Epidermal melanocyte (primary cell): ENCODE results near the gene PIGL.
"Not testable (repeated sequence)": the region's sequence is repeated elsewhere in the genome, so short reads cannot be mapped to it uniquely, and the experiment has no call there.

ENCODE experiments used
- DNase-seq: peaks from one replicate; pipeline ENCODE4 v3.0.0; 2011; ENCODE audit warnings: low spot score; ENCODE audit not compliant: insufficient read length

The PIGL gene

DNA sequence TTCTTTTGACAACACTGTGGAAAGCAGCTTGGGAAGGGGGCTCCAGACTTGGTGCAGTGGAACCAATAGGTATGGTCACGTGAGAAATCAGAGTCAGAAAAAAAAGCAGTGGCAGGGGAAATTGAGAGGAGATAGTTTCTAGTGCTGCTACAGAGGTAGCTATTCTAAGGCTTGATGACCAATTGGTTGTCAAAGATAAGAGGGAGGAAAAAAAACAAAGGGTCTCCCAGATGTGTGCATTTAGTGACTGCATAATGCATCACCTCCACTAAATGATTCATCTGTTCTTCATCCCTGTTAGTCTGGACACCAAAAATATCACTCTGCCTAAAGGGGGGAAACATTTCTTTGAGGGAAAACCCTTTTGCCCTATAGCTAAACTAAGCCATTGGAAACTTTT is 56.5 kb downstream of the PIGL start:
- no peak for DNase-seq

DNA sequence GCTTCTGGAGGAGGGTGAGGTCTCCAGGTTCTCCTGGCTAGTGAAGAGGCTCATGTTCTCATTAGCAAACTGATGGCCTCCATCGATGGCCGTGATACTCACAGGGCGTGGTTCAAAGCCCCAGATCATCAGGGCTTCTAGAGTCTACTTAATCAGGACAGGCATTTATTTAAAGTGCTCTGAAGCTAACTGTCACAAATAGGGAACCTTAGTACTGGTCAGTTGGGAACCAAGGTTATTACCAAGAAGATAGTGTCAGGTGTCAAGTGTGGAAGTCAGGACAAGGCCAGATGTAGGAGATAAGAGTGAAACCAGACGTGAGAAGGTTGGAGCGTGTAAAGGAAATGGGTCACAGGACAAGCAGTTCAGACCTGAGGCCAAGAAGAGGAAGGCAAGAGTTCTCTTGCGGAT is 56.9 kb downstream of the PIGL start:
- DNase-seq: no peak

DNA sequence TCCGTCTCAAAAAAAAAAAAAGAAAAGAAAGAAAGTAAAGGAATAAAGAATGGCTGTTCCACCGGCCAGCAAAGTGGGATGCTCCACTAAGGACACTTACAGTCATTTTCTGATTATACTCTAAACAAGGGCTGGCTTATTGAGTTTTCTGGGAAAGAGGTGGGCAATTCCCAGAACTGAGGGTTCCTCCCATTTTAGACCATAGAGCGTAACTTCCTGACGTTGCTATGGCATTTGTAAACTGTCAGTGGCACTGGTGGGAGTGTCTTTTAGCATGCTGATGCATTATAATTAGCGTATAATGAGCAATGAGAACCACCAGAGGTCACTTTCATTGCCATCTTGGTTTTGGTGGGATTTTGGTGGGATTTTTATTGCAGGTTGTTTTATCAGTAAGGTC is 58.0 kb downstream of the PIGL start:
- DNase-seq: no peak

GRCh38 chr17:16277163-16277562 is 60.2 kb downstream of the PIGL start:
- DNase-seq: no peak

- DNase-seq: no peak
Observed at GRCh38 chr17:16281351-16281750, 64.3 kb downstream of the PIGL start.

DNA sequence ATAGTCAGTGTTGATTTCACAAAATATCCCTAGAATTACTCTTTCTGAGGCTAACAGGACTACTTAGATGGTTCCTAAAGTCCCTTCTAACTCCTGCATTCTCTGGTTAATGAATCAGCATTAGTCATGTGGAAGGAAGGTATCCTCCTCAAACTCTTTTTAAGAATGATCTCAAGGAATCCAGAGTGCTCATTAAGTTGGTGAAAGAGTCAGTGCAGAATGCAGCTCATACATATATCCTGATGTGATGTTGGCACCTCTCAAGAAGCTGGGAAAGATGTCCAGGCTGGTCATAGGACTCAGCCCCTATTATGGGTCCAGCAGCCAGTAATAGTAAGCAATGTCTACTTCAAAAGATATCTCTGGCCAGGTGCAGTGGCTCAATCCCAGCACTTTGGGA is 65.5 kb downstream of the PIGL start:
- DNase-seq: no peak

DNA sequence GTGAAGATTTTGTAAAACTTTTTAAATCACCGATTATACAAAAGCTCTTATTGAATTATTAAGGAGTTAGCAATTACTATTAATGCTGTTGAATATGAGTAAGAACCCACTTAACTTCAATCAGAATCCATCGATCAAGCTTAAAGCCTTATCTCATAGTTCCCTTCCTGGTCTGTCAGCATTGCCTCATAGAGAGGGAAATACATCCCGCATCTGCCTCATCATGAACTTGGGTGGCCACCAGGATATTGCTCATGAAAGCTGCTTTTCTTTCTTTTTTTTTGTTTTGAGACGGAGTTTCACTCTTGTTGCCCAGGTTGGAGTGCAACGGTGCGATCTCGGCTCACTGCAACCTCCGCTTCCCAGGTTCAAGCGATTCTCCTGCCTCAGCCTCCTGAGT is 66.7 kb downstream of the PIGL start:
- no peak for DNase-seq

GRCh38 chr17:16285646-16286008 is 68.6 kb downstream of the PIGL start:
- DNase-seq: no peak

DNA sequence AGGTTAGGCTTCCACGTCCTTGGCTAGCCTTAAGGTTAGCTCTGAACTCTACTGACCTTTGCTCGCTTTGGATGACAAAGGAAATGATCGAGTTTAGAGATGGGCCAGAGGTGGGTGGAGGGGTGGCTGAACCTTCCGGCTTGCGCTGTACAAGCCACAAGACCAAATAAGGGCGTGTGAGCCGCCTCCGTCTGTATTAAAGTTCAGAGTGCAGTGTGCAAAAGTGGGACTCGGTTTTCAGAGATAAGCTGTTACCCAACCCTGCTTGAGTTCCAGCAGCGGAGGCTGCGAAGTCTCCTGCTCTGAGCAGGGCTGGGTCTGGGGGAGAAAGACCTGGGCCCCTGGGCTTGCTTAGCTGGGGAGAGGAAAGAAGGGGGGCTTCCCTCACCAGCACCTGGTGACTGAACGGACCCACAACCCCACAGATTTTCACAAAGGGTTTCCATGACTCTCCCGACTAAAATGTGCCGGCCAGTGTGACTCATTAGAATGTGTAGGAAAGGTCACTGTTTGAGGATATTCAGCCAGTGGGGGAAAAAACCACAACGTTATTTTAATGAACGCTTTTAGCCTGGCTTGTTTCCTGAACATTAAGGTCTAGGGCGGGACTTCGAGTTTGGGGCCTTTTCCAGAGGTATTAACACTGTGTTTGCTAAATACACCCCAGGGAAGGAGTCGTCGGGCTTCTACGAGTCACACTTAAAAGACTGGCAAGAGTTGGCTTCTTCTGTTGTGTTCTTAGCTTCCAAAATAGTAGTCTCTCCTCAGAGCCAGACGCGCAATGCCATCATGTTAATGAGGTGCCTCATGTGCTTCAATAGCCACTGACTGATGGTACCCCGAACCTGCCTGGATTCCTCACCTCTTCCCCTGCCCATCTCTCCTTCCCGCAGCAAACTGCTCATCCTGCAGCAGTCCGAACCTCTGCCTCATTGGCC is 69.3 kb downstream of the PIGL start:
- DNase-seq: peak; percentile 54

DNA sequence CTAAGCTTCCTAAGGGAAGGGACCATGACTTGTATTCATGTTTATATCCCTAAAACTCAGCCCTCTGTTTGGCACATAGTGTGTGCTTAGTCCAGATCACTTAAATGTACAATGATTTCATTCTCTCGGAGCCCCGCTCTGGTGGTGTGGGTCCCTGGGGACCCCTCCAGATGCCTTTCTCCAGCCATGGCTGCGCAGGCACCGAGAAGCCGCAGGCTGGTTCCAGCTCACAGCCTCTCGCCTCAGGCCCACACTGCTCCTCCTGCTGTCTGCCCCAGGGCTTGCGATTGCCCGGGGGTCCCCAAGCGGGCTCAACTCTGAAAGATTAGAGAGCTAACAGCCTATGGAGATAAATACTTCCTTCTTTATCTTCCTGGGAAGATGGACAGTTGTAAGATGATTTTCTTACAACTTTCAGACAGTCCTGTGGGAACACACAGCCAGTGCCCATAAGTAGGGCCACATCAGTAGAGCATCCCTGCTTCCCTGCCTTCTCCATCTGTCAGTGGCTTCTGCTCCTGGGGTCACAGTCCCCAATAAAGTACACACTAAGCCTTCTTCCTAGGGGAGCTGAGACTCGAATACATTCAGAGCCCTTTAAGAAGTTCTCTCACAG is 70.0 kb downstream of the PIGL start:
- no peak for DNase-seq

- DNase-seq: peak; percentile 37
Observed at GRCh38 chr17:16287563-16288027, 70.6 kb downstream of the PIGL start.

DNA sequence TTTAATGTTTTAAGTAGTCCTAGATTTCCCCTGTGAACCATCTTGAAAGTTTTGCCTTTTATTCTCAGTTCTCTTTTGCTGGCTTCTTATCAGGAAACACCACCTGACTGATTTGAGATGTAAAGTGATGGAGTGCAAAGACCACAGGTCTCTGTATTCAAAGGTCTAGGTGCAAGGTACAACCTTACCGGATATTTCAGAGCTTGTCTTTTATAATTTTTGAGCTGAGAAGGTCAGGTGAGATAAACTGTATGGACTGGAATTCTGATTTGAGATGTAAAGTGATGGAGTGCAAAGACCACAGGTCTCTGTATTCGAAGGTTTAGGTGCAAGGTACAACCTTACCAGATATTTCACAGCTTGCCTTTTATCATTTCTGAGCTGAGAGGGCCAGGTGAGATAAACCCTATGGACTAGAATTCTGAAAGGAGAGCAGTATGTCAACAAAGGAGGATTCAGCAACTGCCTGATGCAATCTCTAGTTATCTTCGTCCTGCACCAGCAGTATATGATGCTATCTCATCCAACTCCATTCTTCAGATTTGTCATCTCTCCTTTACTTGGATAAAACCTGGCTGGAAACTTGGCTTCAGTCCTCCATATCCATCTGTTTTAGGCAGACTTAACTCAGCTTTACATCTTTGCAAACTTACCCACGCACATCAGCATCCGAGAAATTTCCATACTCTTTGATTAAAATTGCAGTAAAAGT is 72.0 kb downstream of the PIGL start:
- DNase-seq: no peak

DNA sequence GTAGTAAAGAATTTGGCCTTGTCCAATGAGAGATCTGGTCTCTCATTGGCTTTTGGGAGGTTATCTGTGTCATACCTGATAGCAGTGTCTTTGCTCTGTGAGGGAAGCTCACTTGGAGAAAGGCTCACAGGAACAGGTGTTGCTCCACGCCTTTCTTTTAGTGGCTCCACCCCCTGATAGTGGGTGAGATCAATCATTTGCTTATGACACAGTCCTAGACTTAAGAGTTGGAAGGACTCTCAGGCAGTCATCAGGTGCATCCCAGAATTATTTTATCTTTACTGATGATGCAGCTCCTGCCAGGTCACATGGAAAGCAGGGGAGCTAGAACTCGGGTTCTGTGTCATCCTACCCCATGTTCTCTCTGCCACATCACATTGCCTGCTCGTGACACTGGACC is 76.9 kb downstream of the PIGL start:
- no peak for DNase-seq

GRCh38 chr17:16294560-16294959 is 77.5 kb downstream of the PIGL start:
- DNase-seq: no peak

DNA sequence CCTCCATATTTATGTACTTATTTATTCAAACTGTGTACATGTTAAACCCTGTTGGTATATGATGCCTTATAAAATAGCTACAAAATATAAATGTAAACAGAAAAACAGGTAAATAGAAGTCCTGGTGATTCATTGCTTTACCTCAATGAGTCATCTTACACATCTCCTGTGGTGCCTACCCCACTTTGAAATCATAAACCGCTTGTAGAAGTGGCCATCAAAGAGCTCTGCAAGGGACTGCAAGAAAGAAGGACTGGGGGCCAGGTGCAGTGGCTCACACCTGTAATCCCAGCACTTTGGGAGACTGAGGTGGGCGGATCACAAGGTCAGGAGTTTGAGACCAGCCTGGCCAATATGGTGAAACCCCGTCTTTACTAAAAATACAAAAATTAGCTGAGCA is 79.1 kb downstream of the PIGL start:
- DNase-seq: not testable (repeated sequence)

- no peak for DNase-seq
Observed at GRCh38 chr17:16297367-16298139, 80.5 kb downstream of the PIGL start.

DNA sequence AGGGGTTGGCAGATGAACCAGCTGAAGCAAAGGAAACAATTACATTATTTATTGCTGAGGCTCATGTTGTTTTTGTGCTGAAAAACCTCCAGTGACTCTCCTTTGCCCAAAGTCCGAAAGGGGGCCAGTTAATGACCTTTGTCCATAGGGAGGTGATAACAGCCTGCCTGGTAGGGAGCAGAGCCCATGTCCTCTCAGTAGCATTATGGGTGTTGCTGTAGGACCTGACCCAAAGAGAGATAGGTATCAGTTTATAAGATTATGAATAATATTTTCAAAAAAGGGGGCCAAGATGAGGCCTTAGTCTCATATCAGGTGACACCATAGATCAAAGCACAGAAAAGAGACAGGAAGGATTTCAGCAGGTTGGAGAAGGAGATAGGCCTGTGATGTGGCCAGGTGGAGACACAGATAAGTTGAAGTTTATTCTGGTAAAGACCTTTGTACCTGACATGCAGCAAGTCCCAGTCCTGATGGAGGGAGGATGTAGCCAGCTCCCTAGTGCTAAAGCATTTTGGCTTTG is 81.2 kb downstream of the PIGL start:
- DNase-seq: no peak

- DNase-seq: no peak
Observed at GRCh38 chr17:16300554-16300953, 83.5 kb downstream of the PIGL start.

GRCh38 chr17:16301963-16302855 is 85.2 kb downstream of the PIGL start:
- DNase-seq: no peak

- DNase-seq: no peak
Observed at GRCh38 chr17:16302856-16303255, 85.8 kb downstream of the PIGL start.
